Subcutaneous adipose tissue (tissue), 4 donors: ENCODE results near the gene SHB. TPM values are rescaled to one million over a fixed set of nuclear protein-coding genes. Genes with fewer than 3 reads are reported as not detected.

ENCODE experiments used
- total RNA-seq, 4 donors: library from RNA; depleted of rRNA; stranded (reverse); fragments of >200 nt; gene quantifications; one replicate each; pipeline ENCODE4 v1.1.0, GENCODE V29; 2016
- TF ChIP-seq, protein P1 (sequence below): fragments of 450-650 bp; IDR thresholded peaks from one replicate; pipeline ENCODE4 v1.5.1; 2016; ENCODE audit warnings: low read depth, mild to moderate bottlenecking, control low read depth, antibody characterized with exemption, moderate library complexity

The SHB gene
- total RNA-seq, 4 donors from 2014 or later, result 2.6 to 5.7 (median 4.7) TPM

GRCh38 chr9:37948417-37948980 lies 120.5 kb downstream of the SHB start:
- TF ChIP-seq, protein P1, sequence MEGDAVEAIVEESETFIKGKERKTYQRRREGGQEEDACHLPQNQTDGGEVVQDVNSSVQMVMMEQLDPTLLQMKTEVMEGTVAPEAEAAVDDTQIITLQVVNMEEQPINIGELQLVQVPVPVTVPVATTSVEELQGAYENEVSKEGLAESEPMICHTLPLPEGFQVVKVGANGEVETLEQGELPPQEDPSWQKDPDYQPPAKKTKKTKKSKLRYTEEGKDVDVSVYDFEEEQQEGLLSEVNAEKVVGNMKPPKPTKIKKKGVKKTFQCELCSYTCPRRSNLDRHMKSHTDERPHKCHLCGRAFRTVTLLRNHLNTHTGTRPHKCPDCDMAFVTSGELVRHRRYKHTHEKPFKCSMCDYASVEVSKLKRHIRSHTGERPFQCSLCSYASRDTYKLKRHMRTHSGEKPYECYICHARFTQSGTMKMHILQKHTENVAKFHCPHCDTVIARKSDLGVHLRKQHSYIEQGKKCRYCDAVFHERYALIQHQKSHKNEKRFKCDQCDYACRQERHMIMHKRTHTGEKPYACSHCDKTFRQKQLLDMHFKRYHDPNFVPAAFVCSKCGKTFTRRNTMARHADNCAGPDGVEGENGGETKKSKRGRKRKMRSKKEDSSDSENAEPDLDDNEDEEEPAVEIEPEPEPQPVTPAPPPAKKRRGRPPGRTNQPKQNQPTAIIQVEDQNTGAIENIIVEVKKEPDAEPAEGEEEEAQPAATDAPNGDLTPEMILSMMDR, result no peak

- TF ChIP-seq, protein P1, result no peak
Observed at GRCh38 chr9:37947977-37948376, 121.0 kb downstream of the SHB start.

- TF ChIP-seq, protein P1, result no peak
Observed at GRCh38 chr9:37947471-37947870, 121.6 kb downstream of the SHB start.

DNA sequence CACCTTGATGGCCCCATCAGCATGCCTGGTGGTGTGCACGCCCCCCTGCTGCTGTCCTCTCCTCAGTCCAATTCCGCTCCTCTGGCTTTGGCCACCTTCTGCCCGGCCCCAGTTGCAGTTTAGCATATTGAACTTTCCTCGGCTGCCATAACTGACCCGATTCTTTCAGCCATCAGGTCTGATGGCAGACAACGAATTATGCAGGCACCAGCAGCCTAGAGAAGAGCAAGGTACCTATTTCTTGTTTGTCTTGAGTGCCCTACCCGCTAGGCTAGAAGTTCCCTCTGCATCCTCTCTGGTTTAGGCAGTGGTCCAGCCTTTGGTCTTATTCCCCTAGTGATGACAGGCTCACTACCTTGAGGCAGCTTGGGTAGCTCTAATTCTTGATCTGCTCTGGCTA lies 122.1 kb downstream of the SHB start:
- TF ChIP-seq, protein P1, result no peak

- TF ChIP-seq, protein P1, result no peak
Observed at GRCh38 chr9:37946041-37946440, 123.0 kb downstream of the SHB start.

DNA sequence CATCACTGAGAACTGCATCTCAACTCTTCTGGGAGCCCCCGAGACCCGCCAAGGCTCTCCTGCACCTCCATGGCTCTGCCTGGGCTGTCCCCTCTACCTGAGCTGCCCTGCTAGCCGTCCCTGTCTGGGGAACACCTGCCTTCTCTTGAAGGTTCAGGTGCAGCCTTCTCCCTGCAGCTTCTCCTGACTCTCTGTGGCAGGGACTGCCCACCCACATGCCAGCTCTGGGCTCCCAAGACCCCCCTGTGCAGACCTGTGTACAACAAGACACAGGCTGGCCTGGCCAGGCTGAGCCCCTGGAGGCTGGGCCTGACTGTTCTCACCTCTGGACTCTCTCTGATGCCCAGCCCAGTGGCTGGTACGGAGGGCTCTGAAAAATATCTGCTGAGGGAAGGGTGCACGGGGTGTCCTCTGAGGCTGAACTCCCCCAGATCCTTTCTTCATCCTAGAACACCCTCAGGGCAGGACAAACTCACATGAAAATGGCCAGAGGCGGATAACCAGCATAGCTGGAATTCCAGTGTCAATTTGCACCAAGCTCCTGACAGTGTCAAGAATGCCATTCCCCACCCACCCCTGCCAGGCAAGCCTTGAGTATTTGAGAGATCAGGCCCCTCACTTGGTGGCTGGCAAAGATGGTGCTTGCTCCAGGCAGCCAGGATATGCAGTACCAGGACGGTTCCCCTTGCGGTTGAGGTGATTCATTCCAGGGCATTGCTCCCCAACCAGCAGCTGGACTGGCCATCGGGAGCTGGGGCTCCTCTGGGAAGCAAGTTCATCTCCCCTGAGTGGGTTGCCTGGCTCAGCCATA lies 124.2 kb downstream of the SHB start:
- TF ChIP-seq, protein P1, result no peak

DNA sequence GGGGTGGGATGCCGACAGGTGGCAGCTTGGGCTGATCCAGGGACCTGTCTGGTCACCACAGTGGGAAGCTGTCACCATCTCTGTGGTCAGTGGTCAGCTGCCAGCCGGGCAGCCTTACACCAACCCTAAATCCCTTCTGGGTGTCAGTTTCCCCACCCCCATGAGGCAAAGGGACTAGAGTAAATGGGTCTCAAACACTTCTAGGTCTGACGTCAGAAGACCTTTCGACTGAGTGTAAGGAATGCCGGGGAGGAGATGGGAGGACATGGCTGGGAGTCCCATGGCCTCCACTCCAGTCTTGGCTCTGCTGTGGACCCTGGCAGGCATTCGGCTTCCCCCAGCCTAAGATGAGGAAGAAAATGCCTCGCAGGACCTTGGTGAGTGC lies 124.8 kb downstream of the SHB start:
- TF ChIP-seq, protein P1, result no peak
